GM19239 (cell line): ENCODE results near the gene ADAD1.
"Not testable (repeated sequence)": the region's sequence is repeated elsewhere in the genome, so short reads cannot be mapped to it uniquely, and the experiment has no call there.

Source experiments
- DNase-seq: peaks from one replicate; pipeline ENCODE4 v3.0.0; 2011; ENCODE audit warnings: low spot score; ENCODE audit not compliant: insufficient read length
- FAIRE-seq: peaks from 2 replicates; lab custom pipeline; 2011; peaks lifted over from hg19 to GRCh38; lab: Jason Lieb, UNC

ADAD1 gene

DNA sequence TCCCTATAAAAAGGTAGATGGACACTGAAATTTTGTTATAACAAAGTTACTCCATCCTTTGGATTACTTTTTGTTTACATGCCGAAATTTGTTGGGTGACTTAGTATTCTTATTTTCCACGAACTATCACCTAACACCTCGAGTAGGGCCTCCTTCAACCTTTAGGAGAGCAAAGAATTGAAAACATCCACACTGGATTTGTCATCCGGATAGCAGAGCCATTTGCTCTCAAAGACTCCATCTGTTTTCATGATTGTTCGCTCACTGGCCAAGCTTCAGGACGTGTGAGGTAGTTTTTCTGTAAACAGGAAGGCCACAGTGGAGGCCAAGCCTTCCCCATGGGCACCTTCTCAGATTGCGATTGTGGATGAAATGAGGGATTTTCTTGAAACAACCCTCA, at the start of gene ADAD1:
TSS of gene ADAD1 (plus strand) at position 301 of the 400 bp plus-strand sequence. CDS start 1,059 bp downstream, outside the sequence.
- no peak for DNase-seq
- FAIRE-seq, result no peak

- DNase-seq (no peak), FAIRE-seq (peak; percentile 31)
Measured at GRCh38 chr4:122329876-122330565, 48.8 kb upstream of the ADAD1 start.

DNA sequence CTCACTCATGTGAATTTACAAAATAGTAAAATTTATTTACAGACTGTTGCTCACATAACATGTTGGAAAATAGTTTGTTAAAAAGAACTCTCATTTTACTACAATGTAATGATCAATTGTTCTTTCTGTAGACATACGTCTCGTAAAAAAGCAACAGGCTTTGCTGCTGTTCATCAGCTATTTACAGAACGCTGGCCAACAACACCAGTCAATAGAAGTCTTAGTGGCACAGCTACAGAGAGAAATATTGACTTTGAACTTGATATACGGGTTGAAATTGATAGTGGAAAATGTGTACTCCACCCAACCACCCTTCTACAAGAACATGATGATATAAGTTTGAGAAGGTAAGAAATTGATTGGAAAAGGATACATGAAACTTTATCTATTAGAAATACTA, 47.6 kb upstream of the ADAD1 start:
- DNase-seq (no peak), FAIRE-seq (no peak)

GRCh38 chr4:122334828-122335227, 44.0 kb upstream of the ADAD1 start:
- DNase-seq, result no peak

GRCh38 chr4:122341886-122342285, 36.9 kb upstream of the ADAD1 start:
- no peak for DNase-seq
- FAIRE-seq, result no peak

More at GRCh38 chr4:122334828-122335227, 44.0 kb upstream of the ADAD1 start:
- no peak for FAIRE-seq

GRCh38 chr4:122346036-122346435, 32.8 kb upstream of the ADAD1 start:
- FAIRE-seq (no peak), DNase-seq (no peak)

DNA sequence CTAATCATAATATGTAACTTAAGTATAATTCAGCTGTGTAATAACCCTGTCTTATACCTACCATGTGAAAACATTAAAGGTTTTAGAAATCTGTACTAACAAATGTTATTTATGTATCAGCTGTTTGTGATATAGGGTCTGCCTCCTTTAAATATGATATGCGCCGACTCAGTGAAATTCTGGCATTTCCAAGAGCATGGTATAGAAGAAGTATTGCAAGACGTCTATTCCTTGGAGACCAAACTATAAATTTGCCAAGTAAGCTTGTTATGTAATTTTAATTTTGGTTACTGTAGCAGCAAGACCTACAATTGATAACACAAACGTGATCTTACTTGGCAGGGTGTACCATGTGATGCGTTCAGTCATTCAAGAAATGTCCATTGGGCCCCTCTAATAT, 32.3 kb upstream of the ADAD1 start:
- DNase-seq, result no peak
- no peak for FAIRE-seq

DNA sequence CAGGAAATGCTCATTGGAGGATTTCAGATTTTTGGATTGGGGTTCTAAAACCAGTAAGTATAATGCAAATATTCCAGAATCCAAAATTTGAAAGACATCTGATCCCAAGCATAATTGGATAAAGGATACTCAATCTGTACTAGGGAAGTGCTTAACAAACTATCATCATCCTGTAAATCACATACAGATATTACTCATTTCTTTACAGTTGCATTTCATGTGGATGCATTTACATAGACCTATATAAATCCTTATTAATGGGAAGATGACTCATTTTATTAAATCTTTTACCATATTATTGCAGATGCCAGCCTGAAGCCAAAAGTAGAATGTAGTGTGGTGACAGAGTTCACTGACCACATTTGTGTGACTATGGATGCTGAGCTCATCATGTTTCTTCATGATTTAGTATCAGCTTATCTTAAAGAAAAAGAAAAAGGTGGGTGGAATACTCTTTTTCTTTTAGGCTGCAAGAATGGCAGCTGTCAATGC, 22.4 kb upstream of the ADAD1 start:
- FAIRE-seq, result no peak
- DNase-seq, result no peak

GRCh38 chr4:122360754-122361153, 18.1 kb upstream of the ADAD1 start:
- FAIRE-seq, result no peak

GRCh38 chr4:122364700-122365404, 14.0 kb upstream of the ADAD1 start:
- no peak for FAIRE-seq

More at GRCh38 chr4:122360754-122361153, 18.1 kb upstream of the ADAD1 start:
- no peak for DNase-seq

DNA sequence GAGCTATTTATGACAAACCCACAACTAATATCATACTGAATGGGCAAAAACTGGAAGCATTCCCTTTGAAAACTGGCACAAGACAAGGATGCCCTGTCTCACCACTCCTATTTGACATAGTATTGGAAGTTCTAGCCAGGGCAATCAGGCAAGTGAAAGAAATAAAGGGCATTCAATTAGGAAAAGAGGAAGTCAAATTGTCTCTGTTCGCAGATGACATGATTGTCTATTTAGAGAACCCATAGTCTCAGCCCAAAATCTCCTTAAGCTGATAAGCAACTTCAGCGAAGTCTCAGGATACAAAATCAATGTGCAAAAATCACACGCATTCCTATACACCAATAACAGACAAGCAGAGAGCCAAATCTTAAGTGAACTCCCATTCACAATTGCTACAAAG, 10.0 kb upstream of the ADAD1 start:
- FAIRE-seq, DNase-seq: not testable (repeated sequence)

More at GRCh38 chr4:122364700-122365404, 14.0 kb upstream of the ADAD1 start:
- DNase-seq, result no peak

GRCh38 chr4:122377352-122377751, 1.5 kb upstream of the ADAD1 start:
- FAIRE-seq, result no peak
- no peak for DNase-seq

DNA sequence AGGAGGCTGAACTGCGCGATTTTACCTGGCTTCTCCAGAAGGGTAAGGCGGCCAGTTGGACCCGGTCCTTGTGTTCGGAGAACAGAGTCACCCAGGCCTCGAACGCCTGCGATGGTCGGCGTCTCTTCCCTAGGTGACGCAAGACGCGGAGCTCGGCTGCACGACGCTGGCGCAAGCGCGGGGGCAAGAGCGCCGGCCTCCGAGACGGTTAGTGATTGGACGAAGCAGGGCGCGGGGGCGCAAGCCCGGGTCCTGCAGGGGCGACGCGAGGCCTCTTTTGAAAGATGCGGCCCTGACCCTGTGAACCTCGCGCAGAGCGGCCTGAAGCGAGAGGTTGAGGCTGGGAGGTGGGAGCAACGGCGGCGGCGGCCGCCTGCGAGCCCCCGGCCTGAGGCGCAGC, 428 bp downstream of the ADAD1 start:
- DNase-seq (no peak), FAIRE-seq (no peak)

DNA sequence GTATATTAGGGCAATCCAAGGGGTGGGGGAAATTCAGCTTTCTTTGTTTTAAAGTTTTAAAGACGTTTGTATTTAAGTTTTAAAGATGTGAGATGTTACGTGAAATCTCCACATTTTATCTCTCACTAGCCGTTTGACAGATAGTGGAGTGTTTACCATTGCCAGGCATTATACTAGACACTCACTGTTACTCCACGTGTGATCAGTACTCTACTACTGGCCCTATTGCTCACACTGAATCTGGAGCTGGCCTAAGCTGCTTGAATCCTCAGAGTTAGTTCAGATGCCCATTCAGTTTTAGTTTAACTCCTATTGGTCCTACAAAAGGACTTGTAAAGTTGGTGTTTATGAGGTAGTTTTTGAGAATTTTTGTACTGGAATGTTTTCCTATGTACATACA, 4.5 kb downstream of the ADAD1 start:
- no peak for DNase-seq
- FAIRE-seq, result no peak

DNA sequence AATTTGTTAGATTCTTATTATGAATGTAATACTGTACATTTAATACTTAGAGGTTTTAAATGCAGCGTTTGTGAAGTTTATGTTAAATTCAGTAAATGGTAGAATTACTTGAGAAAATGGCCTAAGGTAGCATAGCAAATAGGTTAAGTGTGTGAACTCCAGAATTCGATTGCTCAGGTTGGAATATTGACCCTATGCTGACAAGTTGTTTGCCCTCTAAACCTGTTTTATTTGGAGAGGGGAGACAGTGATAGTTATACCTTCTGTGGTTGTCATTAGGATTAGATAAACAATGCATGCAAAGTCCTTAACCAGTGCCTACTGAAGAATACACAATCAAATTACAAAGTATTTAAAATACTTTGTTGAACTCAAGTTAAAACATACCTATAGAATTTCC, 5.4 kb downstream of the ADAD1 start:
- FAIRE-seq (no peak), DNase-seq (no peak)

DNA sequence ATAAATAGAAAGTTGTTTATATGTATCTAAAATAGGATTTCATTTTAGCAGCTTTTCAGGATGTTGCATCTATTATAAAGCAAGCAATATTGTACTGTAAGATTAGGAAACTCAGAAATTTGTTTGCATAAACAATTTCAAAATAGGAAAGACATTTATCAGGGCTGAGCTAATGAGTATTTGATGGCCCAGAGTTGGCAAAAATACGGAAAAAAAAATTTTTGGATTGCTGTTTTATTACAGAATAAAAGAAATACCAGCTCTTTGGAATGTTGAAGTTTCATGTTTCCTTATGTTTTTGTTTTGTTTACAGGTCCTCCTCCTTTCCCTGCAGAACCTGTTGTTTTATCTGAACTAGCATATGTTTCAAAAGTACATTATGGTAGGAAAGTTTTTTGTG, 14.5 kb downstream of the ADAD1 start:
- DNase-seq (no peak), FAIRE-seq (no peak)

DNA sequence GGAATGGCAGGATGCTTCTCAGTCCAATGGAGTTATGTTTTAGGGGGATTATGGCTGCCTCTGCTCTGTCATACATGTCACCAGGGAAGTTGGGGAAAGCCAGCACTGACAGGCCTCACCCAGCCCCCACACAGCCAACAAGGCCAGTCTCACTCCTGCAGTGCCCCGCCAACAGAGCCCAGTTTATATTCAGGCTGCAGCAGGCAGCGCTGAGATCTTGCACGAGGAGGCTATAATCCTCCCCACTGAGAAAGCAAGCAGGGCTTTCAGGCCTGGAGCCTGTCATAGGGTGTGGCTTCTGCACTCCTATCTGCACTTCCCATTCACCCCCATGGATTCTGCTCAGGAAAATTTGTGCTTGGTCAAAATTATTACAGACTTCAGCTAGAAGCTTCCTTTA, 25.1 kb downstream of the ADAD1 start:
- no peak for FAIRE-seq

GRCh38 chr4:122412547-122412946, 33.7 kb downstream of the ADAD1 start:
- DNase-seq (no peak), FAIRE-seq (no peak)

More for the DNA sequence above, 25.1 kb downstream of the ADAD1 start:
- DNase-seq, result no peak

- DNase-seq (no peak), FAIRE-seq (no peak)
Measured at GRCh38 chr4:122423246-122423645, 44.4 kb downstream of the ADAD1 start.

DNA sequence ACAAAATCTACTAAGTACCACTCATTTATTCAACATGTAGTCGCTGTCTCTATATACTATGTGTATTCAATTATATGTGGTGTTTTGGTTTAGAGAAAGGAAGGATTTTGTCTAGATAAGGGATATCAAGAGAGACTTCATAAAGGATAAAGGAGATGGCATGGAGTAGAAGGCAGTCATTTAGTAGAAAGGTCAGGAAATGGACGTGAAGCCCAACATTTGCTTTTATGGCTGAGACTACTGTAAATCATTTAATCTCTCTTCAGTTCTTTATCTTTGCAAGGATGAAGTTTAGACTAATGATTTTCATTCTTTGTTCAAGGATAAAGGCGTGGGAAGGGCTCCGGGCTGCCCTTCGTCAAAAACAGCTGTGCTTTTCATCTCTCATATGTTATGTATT, 52.5 kb downstream of the ADAD1 start:
- DNase-seq (no peak), FAIRE-seq (no peak)

DNA sequence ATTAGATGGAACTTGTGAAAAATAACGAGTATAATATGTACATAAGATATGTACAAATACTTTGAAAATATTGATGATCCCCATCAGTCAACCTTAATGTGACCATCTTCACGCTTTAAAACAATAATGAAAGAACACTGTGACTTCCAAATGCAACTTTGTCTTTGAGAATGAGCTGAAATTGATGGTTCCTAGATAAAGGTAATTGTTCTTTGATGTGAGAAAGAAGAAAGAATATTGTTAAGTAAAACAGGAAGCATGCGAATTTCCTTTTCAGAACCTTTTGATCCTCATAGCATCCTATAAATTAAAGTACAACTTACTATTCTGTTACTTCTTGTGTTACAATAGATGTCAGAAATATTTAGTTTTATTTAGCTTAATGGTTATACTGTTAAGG, 55.5 kb downstream of the ADAD1 start:
- FAIRE-seq, result no peak
- DNase-seq, result no peak
